H1 (cell line): ENCODE results near the gene RAB36.

Source experiments
- CEBPB ChIP-seq: IDR thresholded peaks from 2 replicates; pipeline ENCODE4 v1.6.1; 2012; ENCODE audit warnings: low read depth, low read length
- EZH2 ChIP-seq: fragments of 200-600 bp; sonication (generic); IDR thresholded peaks from 2 replicates; pipeline ENCODE4 v1.7.1; 2012; ENCODE audit warnings: low read depth, mild to moderate bottlenecking, moderate library complexity, low read length, inconsistent platforms; ENCODE audit not compliant: severe bottlenecking
- GABPA ChIP-seq: IDR thresholded peaks from 2 replicates; pipeline ENCODE4 v1.6.1; 2011; ENCODE audit warnings: mild to moderate bottlenecking, low read length, moderate library complexity, borderline replicate concordance; ENCODE audit not compliant: insufficient read depth
- GTF2F1 ChIP-seq: IDR thresholded peaks from 2 replicates; pipeline ENCODE4 v1.6.1; 2012; ENCODE audit warnings: low read depth, low read length, improper control_type of control experiment, borderline replicate concordance
- POLR2A ChIP-seq, 2 experiments: IDR thresholded peaks; 1 replicate in 1 of 2; 2 replicates in 1 of 2; pipeline ENCODE4 v1.6.1; 2011; ENCODE audit warnings: low read depth in 2 of 2, low read length in 2 of 2, mild to moderate bottlenecking in 2 of 2; ENCODE audit errors: control extremely low read depth in 1 of 2
- TBP ChIP-seq: IDR thresholded peaks from 2 replicates; pipeline ENCODE4 v1.6.1; 2011; ENCODE audit warnings: low read depth, low read length, improper control_type of control experiment
- TF ChIP-seq, protein P1 (sequence below), 3 experiments: IDR thresholded peaks; 1 replicate in 2 of 3; 2 replicates in 1 of 3; pipeline versions ENCODE4 v1.5.1 to v1.6.1; 2011; ENCODE audit warnings: low read length in 3 of 3, mild to moderate bottlenecking in 3 of 3, inconsistent platforms in 2 of 3, low read depth in 1 of 3, moderate library complexity in 1 of 3; ENCODE audit not compliant: insufficient read depth in 1 of 3; ENCODE audit errors: control extremely low read depth in 1 of 3

DNA sequence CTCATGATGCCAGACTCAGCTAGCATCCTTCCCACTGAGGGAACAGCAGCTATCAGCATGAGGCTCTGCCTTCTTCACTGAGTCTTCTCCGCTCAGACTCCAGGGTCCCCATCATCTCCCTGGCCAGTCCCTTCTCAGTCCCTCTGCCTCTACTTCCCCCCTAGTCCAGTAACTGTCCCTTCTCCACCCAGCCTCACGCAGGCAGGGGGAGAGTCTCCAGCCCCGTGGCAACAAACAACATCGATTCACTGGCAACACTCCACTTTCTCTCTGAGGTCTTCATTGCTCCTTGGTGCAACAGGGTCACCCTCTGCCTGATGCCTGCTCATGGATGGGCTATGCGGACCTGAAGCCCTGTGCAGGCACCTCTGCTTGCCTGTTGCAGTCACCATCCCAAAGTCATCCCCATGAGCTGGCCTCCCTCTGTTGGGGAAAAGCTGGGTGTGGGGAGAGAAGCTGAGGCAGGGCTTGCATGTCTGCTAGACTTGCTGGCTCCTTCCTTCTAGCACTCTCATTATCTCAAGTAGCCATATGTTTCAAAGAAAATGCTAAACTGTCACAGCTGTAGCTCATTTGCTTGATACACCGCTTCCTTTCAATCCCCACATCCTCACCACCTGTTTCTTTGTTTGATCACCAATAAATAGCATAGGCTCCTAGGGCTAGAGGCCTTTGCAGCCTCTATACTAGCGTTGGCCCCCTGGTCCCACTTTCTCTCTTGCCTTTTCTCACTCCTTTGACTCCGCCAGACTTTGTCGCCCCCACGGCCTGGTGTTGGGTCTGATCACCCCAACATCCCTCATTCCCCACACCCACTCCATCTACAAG, 30.8 kb downstream of the RAB36 start:
- TF ChIP-seq EZH2 (no peak), GABPA (no peak), POLR2A (IDR thresholded peaks at IDR 0.05; ENCODE audit: control extremely low read depth in 1 of 2, low read depth in 2 of 2, low read length in 2 of 2) (no peak), CEBPB (no peak), GTF2F1 (no peak), TBP (no peak)
- TF ChIP-seq, protein P1, sequence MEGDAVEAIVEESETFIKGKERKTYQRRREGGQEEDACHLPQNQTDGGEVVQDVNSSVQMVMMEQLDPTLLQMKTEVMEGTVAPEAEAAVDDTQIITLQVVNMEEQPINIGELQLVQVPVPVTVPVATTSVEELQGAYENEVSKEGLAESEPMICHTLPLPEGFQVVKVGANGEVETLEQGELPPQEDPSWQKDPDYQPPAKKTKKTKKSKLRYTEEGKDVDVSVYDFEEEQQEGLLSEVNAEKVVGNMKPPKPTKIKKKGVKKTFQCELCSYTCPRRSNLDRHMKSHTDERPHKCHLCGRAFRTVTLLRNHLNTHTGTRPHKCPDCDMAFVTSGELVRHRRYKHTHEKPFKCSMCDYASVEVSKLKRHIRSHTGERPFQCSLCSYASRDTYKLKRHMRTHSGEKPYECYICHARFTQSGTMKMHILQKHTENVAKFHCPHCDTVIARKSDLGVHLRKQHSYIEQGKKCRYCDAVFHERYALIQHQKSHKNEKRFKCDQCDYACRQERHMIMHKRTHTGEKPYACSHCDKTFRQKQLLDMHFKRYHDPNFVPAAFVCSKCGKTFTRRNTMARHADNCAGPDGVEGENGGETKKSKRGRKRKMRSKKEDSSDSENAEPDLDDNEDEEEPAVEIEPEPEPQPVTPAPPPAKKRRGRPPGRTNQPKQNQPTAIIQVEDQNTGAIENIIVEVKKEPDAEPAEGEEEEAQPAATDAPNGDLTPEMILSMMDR (IDR thresholded peaks at IDR 0.05; ENCODE audit: control extremely low read depth in 1 of 3, insufficient read depth in 1 of 3, low read depth in 1 of 3, low read length in 3 of 3): no peak
